Stimulated activated CD4-positive, alpha-beta T cell treated with anti-CD3 and anti-CD28 coated beads, Interleukin-2, amount 100 ng/mL, for 48 hours (primary cell): ENCODE measurements around the gene RPL3.
"Not testable (repeated sequence)": the region's sequence is repeated elsewhere in the genome, so short reads cannot be mapped to it uniquely, and the experiment has no call there.

Source experiments
- DNase-seq, 2 donors: peaks; one replicate each; pipeline ENCODE4 v3.0.0-alpha.2; 2020

The RPL3 gene

GRCh38 chr22:39350757-39351688 is 31.6 kb upstream of the RPL3 start:
- no peak for DNase-seq

- DNase-seq, result no peak
These were observed 30.7 kb upstream of the RPL3 start, which contains the start of gene SYNGR1 for GRCh38 chr22:39349967-39350726. Gene SYNGR1 (plus strand): TSS chr22:39349991. CDS start chr22:39350011, 20 bp downstream.

- no peak for DNase-seq
These were observed 30.1 kb upstream of the RPL3 start for GRCh38 chr22:39349506-39349966.

GRCh38 chr22:39348909-39349505 is 29.6 kb upstream of the RPL3 start:
- no peak for DNase-seq

GRCh38 chr22:39345231-39345630 is 25.8 kb upstream of the RPL3 start:
- DNase-seq, result no peak

GRCh38 chr22:39344046-39344390 is 24.6 kb upstream of the RPL3 start:
- DNase-seq, result no peak

- DNase-seq, result peak; percentile 34 to 43
These were observed 24.0 kb upstream of the RPL3 start for GRCh38 chr22:39343259-39344045.

- DNase-seq, result no peak
These were observed 21.8 kb upstream of the RPL3 start for GRCh38 chr22:39341179-39341578.

GRCh38 chr22:39339775-39340174 is 20.4 kb upstream of the RPL3 start:
- DNase-seq, result not testable (repeated sequence)

GRCh38 chr22:39336411-39336810 is 17.0 kb upstream of the RPL3 start:
- DNase-seq, result no peak

- DNase-seq, result no peak
These were observed 13.1 kb upstream of the RPL3 start for GRCh38 chr22:39332441-39333064.

- DNase-seq, result not testable (repeated sequence)
These were observed 11.1 kb upstream of the RPL3 start for GRCh38 chr22:39330553-39330952.

- DNase-seq, result no peak
These were observed 8.8 kb upstream of the RPL3 start for GRCh38 chr22:39327995-39328754.

- DNase-seq, result no peak
These were observed 6.0 kb upstream of the RPL3 start for GRCh38 chr22:39325392-39325932.

- DNase-seq, result not testable (repeated sequence)
These were observed 1.2 kb upstream of the RPL3 start for GRCh38 chr22:39320616-39321029.

- no peak for DNase-seq
These were observed 728 bp downstream of the RPL3 start for GRCh38 chr22:39318507-39319283.

- no peak for DNase-seq
These were observed 1.5 kb downstream of the RPL3 start for GRCh38 chr22:39317775-39318506.

- DNase-seq, result no peak
These were observed 2.2 kb downstream of the RPL3 start for GRCh38 chr22:39317084-39317774.
